Stromal cell of bone marrow (primary cell): ENCODE data around the gene CCRL2.
"Not testable (repeated sequence)": the region's sequence is repeated elsewhere in the genome, so short reads cannot be mapped to it uniquely, and the experiment has no call there.

Experiments
- DNase-seq: peaks from one replicate; pipeline ENCODE4 v3.0.0-alpha.2; 2012; ENCODE audit warnings: low read depth

CCRL2 gene

GRCh38 chr3:46429671-46430070, 22.6 kb downstream of the CCRL2 start:
- no peak for DNase-seq

GRCh38 chr3:46430879-46431278, 23.8 kb downstream of the CCRL2 start:
- DNase-seq, result not testable (repeated sequence)

- not testable (repeated sequence) for DNase-seq
These were observed 24.8 kb downstream of the CCRL2 start for GRCh38 chr3:46431905-46432304.

GRCh38 chr3:46433118-46433517, 26.1 kb downstream of the CCRL2 start:
- not testable (repeated sequence) for DNase-seq

GRCh38 chr3:46433841-46434240, 26.8 kb downstream of the CCRL2 start:
- no peak for DNase-seq

GRCh38 chr3:46435081-46435726, 28.1 kb downstream of the CCRL2 start:
- DNase-seq, result no peak

- DNase-seq, result no peak
These were observed 31.8 kb downstream of the CCRL2 start for GRCh38 chr3:46438831-46439230.

GRCh38 chr3:46440531-46441294, 33.7 kb downstream of the CCRL2 start:
- DNase-seq, result no peak

- DNase-seq, result peak; percentile 20
These were observed 35.8 kb downstream of the CCRL2 start for GRCh38 chr3:46442576-46443530.

- DNase-seq, result no peak
These were observed 40.3 kb downstream of the CCRL2 start for GRCh38 chr3:46447228-46447985.

GRCh38 chr3:46448721-46449120, 41.7 kb downstream of the CCRL2 start:
- no peak for DNase-seq

GRCh38 chr3:46449755-46450552, 42.9 kb downstream of the CCRL2 start:
- DNase-seq, result no peak

GRCh38 chr3:46453526-46454208, 46.6 kb downstream of the CCRL2 start:
- no peak for DNase-seq

GRCh38 chr3:46454209-46454595, 47.1 kb downstream of the CCRL2 start:
- no peak for DNase-seq

- DNase-seq, result no peak
These were observed 47.5 kb downstream of the CCRL2 start for GRCh38 chr3:46454606-46455005.

- no peak for DNase-seq
These were observed 48.4 kb downstream of the CCRL2 start for GRCh38 chr3:46455231-46456115.

GRCh38 chr3:46456118-46456517, 49.1 kb downstream of the CCRL2 start:
- DNase-seq, result no peak
